ENCODE results near the gene BZW2.

DNA sequence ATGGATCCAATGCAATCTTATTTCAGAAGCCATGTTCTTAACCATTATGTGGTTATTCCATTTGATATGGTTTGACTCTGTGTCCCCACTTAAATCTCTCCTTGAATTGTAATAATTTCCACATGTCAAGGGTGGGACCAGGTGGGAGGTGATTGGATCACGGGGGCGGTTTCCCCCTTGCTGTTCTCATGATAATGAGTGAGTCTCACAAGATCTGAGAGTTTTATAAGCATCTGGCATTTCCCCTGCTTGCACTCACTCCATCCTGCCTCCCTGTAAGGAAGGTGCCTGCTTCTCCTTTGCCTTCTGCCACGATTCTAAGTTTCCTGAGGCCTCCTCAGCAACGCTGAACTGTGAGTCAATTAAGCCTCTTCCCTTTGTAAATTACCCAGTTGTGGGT lies 75.6 kb downstream of the BZW2 start:
- TF ChIP-seq, protein P1, sequence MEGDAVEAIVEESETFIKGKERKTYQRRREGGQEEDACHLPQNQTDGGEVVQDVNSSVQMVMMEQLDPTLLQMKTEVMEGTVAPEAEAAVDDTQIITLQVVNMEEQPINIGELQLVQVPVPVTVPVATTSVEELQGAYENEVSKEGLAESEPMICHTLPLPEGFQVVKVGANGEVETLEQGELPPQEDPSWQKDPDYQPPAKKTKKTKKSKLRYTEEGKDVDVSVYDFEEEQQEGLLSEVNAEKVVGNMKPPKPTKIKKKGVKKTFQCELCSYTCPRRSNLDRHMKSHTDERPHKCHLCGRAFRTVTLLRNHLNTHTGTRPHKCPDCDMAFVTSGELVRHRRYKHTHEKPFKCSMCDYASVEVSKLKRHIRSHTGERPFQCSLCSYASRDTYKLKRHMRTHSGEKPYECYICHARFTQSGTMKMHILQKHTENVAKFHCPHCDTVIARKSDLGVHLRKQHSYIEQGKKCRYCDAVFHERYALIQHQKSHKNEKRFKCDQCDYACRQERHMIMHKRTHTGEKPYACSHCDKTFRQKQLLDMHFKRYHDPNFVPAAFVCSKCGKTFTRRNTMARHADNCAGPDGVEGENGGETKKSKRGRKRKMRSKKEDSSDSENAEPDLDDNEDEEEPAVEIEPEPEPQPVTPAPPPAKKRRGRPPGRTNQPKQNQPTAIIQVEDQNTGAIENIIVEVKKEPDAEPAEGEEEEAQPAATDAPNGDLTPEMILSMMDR (IDR thresholded peaks at IDR 0.05), result no peak
- TF ChIP-seq EP300 (IDR thresholded peaks at IDR 0.05) (no peak), POLR2A (IDR thresholded peaks at IDR 0.05) (no peak)

Data from tibial nerve (tissue), 4 donors.